NCI-H510A treated with DMSO at 0.1 percent for 48 hours (cell line): ENCODE results near the gene ZNF48.
"Not testable (repeated sequence)": the region's sequence is repeated elsewhere in the genome, so short reads cannot be mapped to it uniquely, and the experiment has no call there.

Source experiments
- DNase-seq: peaks from one replicate; lab custom pipeline; 2025; lab: John Stamatoyannopoulos, UW

ZNF48 gene

GRCh38 chr16:30378236-30379157 lies 16.7 kb upstream of the ZNF48 start:
- DNase-seq = peak; percentile 97

- no peak for DNase-seq
Measured at GRCh38 chr16:30379158-30379783, 15.9 kb upstream of the ZNF48 start.

GRCh38 chr16:30380072-30380802 lies 15.0 kb upstream of the ZNF48 start:
- DNase-seq = no peak

- no peak for DNase-seq
Measured at GRCh38 chr16:30380803-30381208, 14.4 kb upstream of the ZNF48 start.

- peak; percentile 26 for DNase-seq
Measured at GRCh38 chr16:30381291-30382041, 13.8 kb upstream of the ZNF48 start.

- peak; percentile 30 for DNase-seq
Measured at GRCh38 chr16:30382111-30382881, 12.9 kb upstream of the ZNF48 start, which contains the start of gene SEPTIN1. Gene SEPTIN1 (minus strand): TSS chr16:30382561. CDS start chr16:30382542, 19 bp downstream.

- DNase-seq = no peak
Measured at GRCh38 chr16:30383521-30383920, 11.7 kb upstream of the ZNF48 start.

GRCh38 chr16:30394592-30395154 lies 547 bp upstream of the ZNF48 start:
- peak; percentile 70 for DNase-seq

GRCh38 chr16:30395992-30396585 lies 869 bp downstream of the ZNF48 start:
- DNase-seq = peak; percentile 50

GRCh38 chr16:30396627-30397026 lies 1.4 kb downstream of the ZNF48 start:
- not testable (repeated sequence) for DNase-seq

GRCh38 chr16:30397056-30397455 lies 1.8 kb downstream of the ZNF48 start:
- DNase-seq = no peak

- DNase-seq = no peak
Measured at GRCh38 chr16:30397776-30398660, 2.8 kb downstream of the ZNF48 start.

- DNase-seq = no peak
Measured at GRCh38 chr16:30398661-30399434, 3.6 kb downstream of the ZNF48 start.

GRCh38 chr16:30399435-30400186 lies 4.4 kb downstream of the ZNF48 start:
- no peak for DNase-seq

GRCh38 chr16:30401768-30402425 lies 6.7 kb downstream of the ZNF48 start:
- peak; percentile 86 for DNase-seq

- DNase-seq = no peak
Measured at GRCh38 chr16:30406795-30407101, 11.5 kb downstream of the ZNF48 start.

- peak; percentile 96 for DNase-seq
Measured at GRCh38 chr16:30407102-30407803, 12.0 kb downstream of the ZNF48 start, which contains the start of gene ZNF771. Gene ZNF771 (plus strand): TSS chr16:30407606. CDS start chr16:30408054, 448 bp downstream.
